Trophoblast cell (in vitro differentiated cells and primary cell): ENCODE measurements around the gene SLCO2A1.

ENCODE experiments used
- DNase-seq, 2 donors: peaks; one replicate each; pipeline ENCODE4 v3.0.0-alpha.2; 2016
- H2AFZ ChIP-seq: 2 replicates; pipeline ENCODE4 v1.6.1; 2013; ENCODE audit warnings: low read length, moderate library complexity, mild to moderate bottlenecking; ENCODE audit not compliant: insufficient read depth, poor library complexity
- H2AK5ac ChIP-seq: 2 replicates; pipeline ENCODE4 v1.6.1; 2013; ENCODE audit warnings: mild to moderate bottlenecking, low read length
- H2BK120ac ChIP-seq: 2 replicates; pipeline ENCODE4 v1.6.1; 2013; ENCODE audit warnings: low read length, mild to moderate bottlenecking, moderate library complexity; ENCODE audit not compliant: insufficient read depth, poor library complexity
- H2BK12ac ChIP-seq: 2 replicates; pipeline ENCODE4 v1.6.1; 2013; ENCODE audit warnings: mild to moderate bottlenecking, low read length, moderate library complexity
- H2BK5ac ChIP-seq: 2 replicates; pipeline ENCODE4 v1.6.1; 2013; ENCODE audit warnings: low read length, low read depth, moderate library complexity, mild to moderate bottlenecking; ENCODE audit not compliant: poor library complexity
- H3K14ac ChIP-seq: 2 replicates; pipeline ENCODE4 v1.6.1; 2013; ENCODE audit warnings: mild to moderate bottlenecking, low read length
- H3K18ac ChIP-seq: 2 replicates; pipeline ENCODE4 v1.6.1; 2013; ENCODE audit warnings: mild to moderate bottlenecking, low read length
- H3K23ac ChIP-seq: 2 replicates; pipeline ENCODE4 v1.6.1; 2013; ENCODE audit warnings: low read length
- H3K27ac ChIP-seq: 2 replicates; pipeline ENCODE4 v1.5.1; 2013; ENCODE audit warnings: low read depth, mild to moderate bottlenecking, inconsistent platforms, low read length, moderate library complexity
- H3K27me3 ChIP-seq: 2 replicates; pipeline ENCODE4 v1.6.1; 2013; ENCODE audit warnings: inconsistent platforms, mild to moderate bottlenecking, low read length, moderate library complexity; ENCODE audit not compliant: insufficient read depth
- H3K36me3 ChIP-seq, 2 experiments: 1 replicate in 1 of 2; 2 replicates in 1 of 2; pipeline ENCODE4 v1.6.1; 2013; ENCODE audit warnings: low read length in 2 of 2, mild to moderate bottlenecking in 2 of 2, moderate library complexity in 1 of 2; ENCODE audit not compliant: insufficient read depth in 2 of 2, control insufficient read depth in 1 of 2
- H3K4ac ChIP-seq: 2 replicates; pipeline ENCODE4 v1.6.1; 2013; ENCODE audit warnings: low read depth, mild to moderate bottlenecking, low read length, moderate library complexity
- H3K4me1 ChIP-seq, 2 experiments: 1 replicate in 1 of 2; 2 replicates in 1 of 2; pipeline ENCODE4 v1.6.1; 2013; ENCODE audit warnings: low read length in 2 of 2, mild to moderate bottlenecking in 2 of 2, moderate library complexity in 1 of 2; ENCODE audit not compliant: insufficient read depth in 2 of 2, control insufficient read depth in 1 of 2
- H3K4me2 ChIP-seq: 2 replicates; pipeline ENCODE4 v1.6.1; 2013; ENCODE audit warnings: inconsistent platforms, mild to moderate bottlenecking, low read length, moderate library complexity
- H3K4me3 ChIP-seq: 2 replicates; pipeline ENCODE4 v1.5.1; 2013; ENCODE audit warnings: mild to moderate bottlenecking, low read depth, low read length, inconsistent platforms
- H3K79me1 ChIP-seq: one replicate; pipeline ENCODE4 v1.6.1; 2013; ENCODE audit warnings: low read length
- H3K79me2 ChIP-seq: 2 replicates; pipeline ENCODE4 v1.6.1; 2013; ENCODE audit warnings: low read length, mild to moderate bottlenecking; ENCODE audit not compliant: control insufficient read depth, insufficient read depth, poor library complexity
- H3K9ac ChIP-seq: 2 replicates; pipeline ENCODE4 v1.6.1; 2013; ENCODE audit warnings: mild to moderate bottlenecking, low read length
- H3K9me3 ChIP-seq: 2 replicates; pipeline ENCODE4 v1.6.1; 2013; ENCODE audit warnings: low read depth, mild to moderate bottlenecking, control low read depth, inconsistent platforms, low read length; ENCODE audit not compliant: insufficient read depth
- H4K12ac ChIP-seq: 2 replicates; pipeline ENCODE4 v1.6.1; 2013; ENCODE audit warnings: low read depth, mild to moderate bottlenecking, low read length, moderate library complexity
- H4K8ac ChIP-seq: 2 replicates; pipeline ENCODE4 v1.6.1; 2013; ENCODE audit warnings: low read depth, mild to moderate bottlenecking, low read length, moderate library complexity
- H4K91ac ChIP-seq: one replicate; pipeline ENCODE4 v1.6.1; 2013; ENCODE audit warnings: low read depth, mild to moderate bottlenecking, low read length, moderate library complexity
- WGBS: extraction: QIAGEN DNeasy Blood & Tissue Kit; methylation state at CpG from one replicate; pipeline ENCODE4 v1.1.7; 2013; ENCODE audit warnings: missing lambda C conversion rate; ENCODE audit not compliant: insufficient read length, insufficient coverage; ENCODE audit errors: extremely low coverage; 5-methylcytosine and 5-hydroxymethylcytosine counted together

Gene SLCO2A1

GRCh38 chr3:134033315-134033996 is 3.7 kb upstream of the SLCO2A1 start:
- no peak overlapping the region for H3K9ac ChIP-seq
- peaks cover 24 to 25% of the 10 kb centered on the region in 2 experiments for H3K4me1 ChIP-seq
- H2AFZ ChIP-seq, result no peak overlapping the region
- no peak overlapping the region for H3K23ac ChIP-seq
- H2BK5ac ChIP-seq, result no peak overlapping the region
- H4K91ac ChIP-seq, result no peak overlapping the region
- H3K79me1 ChIP-seq, result peaks cover 32% of the 10 kb centered on the region
- no peak overlapping the region for H3K14ac ChIP-seq
- H3K27ac ChIP-seq, result no peak overlapping the region
- peaks cover 12% of the 10 kb centered on the region for H3K79me2 ChIP-seq
- H2AK5ac ChIP-seq, result peak overlapping the region; percentile 40
- H2BK120ac ChIP-seq, result no peak overlapping the region
- H2BK12ac ChIP-seq, result no peak overlapping the region
- no peak for DNase-seq
- H3K4me2 ChIP-seq, result no peak overlapping the region
- H3K36me3 ChIP-seq, result no peaks in the 10 kb centered on the region
- H3K18ac ChIP-seq, result no peak overlapping the region
- H3K27me3 ChIP-seq, result no peaks in the 10 kb centered on the region
- no peak overlapping the region for H3K4ac ChIP-seq
- WGBS, result no CpG with 5 or more reads among the region's 8 CpGs
- no peak overlapping the region for H4K12ac ChIP-seq
- no peak overlapping the region for H3K4me3 ChIP-seq
- H4K8ac ChIP-seq, result no peak overlapping the region
- peaks cover 8% of the 10 kb centered on the region for H3K9me3 ChIP-seq

- no peak overlapping the region for H3K4ac ChIP-seq
- DNase-seq, result peak in 1 of 2 donors; percentile 61
- no peak overlapping the region for H3K4me3 ChIP-seq
- H4K12ac ChIP-seq, result no peak overlapping the region
- peaks cover 14% of the 10 kb centered on the region for H3K79me2 ChIP-seq
- peaks cover 36% of the 10 kb centered on the region for H3K79me1 ChIP-seq
- H3K27me3 ChIP-seq, result no peaks in the 10 kb centered on the region
- H2AK5ac ChIP-seq, result peak overlapping the region; percentile 67
- no peak overlapping the region for H3K27ac ChIP-seq
- H3K9ac ChIP-seq, result no peak overlapping the region
- H2BK5ac ChIP-seq, result no peak overlapping the region
- H3K23ac ChIP-seq, result no peak overlapping the region
- H3K36me3 ChIP-seq, result no peaks in the 10 kb centered on the region
- peaks cover 23 to 24% of the 10 kb centered on the region in 2 experiments for H3K4me1 ChIP-seq
- peaks cover 4% of the 10 kb centered on the region for H3K9me3 ChIP-seq
- peak overlapping the region; percentile 42 for H3K18ac ChIP-seq
- H3K14ac ChIP-seq, result peak overlapping the region; percentile 59
- no peak overlapping the region for H2AFZ ChIP-seq
- no peak overlapping the region for H4K8ac ChIP-seq
- H2BK120ac ChIP-seq, result no peak overlapping the region
- H2BK12ac ChIP-seq, result peak overlapping the region; percentile 52
- H3K4me2 ChIP-seq, result no peak overlapping the region
- H4K91ac ChIP-seq, result peak overlapping the region; percentile 55
- WGBS, result no CpG with 5 or more reads among the region's 4 CpGs
Observed at GRCh38 chr3:134031348-134031915, 1.7 kb upstream of the SLCO2A1 start.

GRCh38 chr3:134030379-134031347 is 938 bp upstream of the SLCO2A1 start:
- Histone ChIP-seq H3K9ac (no peak overlapping the region), H3K18ac (peak overlapping the region; percentile 81), H3K9me3 (no peaks in the 10 kb centered on the region), H4K8ac (peak overlapping the region; percentile 76), H2BK5ac (peak overlapping the region; percentile 71), H3K14ac (peak overlapping the region; percentile 80), H3K4ac (peak overlapping the region; percentile 66), H4K12ac (peak overlapping the region; percentile 70), H2AFZ (peak overlapping the region; percentile 43), H3K4me1 (peaks cover 18 to 22% of the 10 kb centered on the region in 2 experiments), H3K23ac (no peak overlapping the region), H3K4me2 (peak overlapping the region; percentile 79), H3K79me2 (peaks cover 14% of the 10 kb centered on the region), H2BK120ac (peak overlapping the region; percentile 69), H2BK12ac (peak overlapping the region; percentile 87), H3K4me3 (peak overlapping the region; percentile 55), H3K27ac (peak overlapping the region; percentile 53), H3K27me3 (no peaks in the 10 kb centered on the region), H4K91ac (peak overlapping the region; percentile 93), H3K36me3 (no peaks in the 10 kb centered on the region), H3K79me1 (peaks cover 29% of the 10 kb centered on the region), H2AK5ac (peak overlapping the region; percentile 67)
- peak in 1 of 2 donors; percentile 43 for DNase-seq
- WGBS, result no CpG with 5 or more reads among the region's 16 CpGs

- peaks cover 14% of the 10 kb centered on the region for H3K79me2 ChIP-seq
- H4K8ac ChIP-seq, result peak overlapping the region; percentile 3
- peak overlapping the region; percentile 76 for H3K27ac ChIP-seq
- H3K23ac ChIP-seq, result peak overlapping the region; percentile 55
- no peaks in the 10 kb centered on the region for H3K9me3 ChIP-seq
- H3K4ac ChIP-seq, result peak overlapping the region; percentile 78
- peak overlapping the region; percentile 95 for H4K91ac ChIP-seq
- peak overlapping the region; percentile 53 for H2BK5ac ChIP-seq
- H3K4me3 ChIP-seq, result peak overlapping the region; percentile 99
- H2BK120ac ChIP-seq, result peak overlapping the region; percentile 90
- peaks cover 17 to 23% of the 10 kb centered on the region in 2 experiments for H3K4me1 ChIP-seq
- DNase-seq, result peak in 1 of 2 donors; percentile 33
- H3K79me1 ChIP-seq, result peaks cover 26% of the 10 kb centered on the region
- peak overlapping the region; percentile 92 for H3K9ac ChIP-seq
- H3K14ac ChIP-seq, result peak overlapping the region; percentile 96
- no peaks in the 10 kb centered on the region for H3K27me3 ChIP-seq
- WGBS, result no CpG with 5 or more reads among the region's 43 CpGs
- peak overlapping the region; percentile 74 for H2BK12ac ChIP-seq
- peak overlapping the region; percentile 79 for H3K4me2 ChIP-seq
- H4K12ac ChIP-seq, result peak overlapping the region; percentile 35
- peak overlapping the region; percentile 57 for H2AFZ ChIP-seq
- H3K18ac ChIP-seq, result peak overlapping the region; percentile 100
- peaks cover 1 to 2% of the 10 kb centered on the region in 2 experiments for H3K36me3 ChIP-seq
- H2AK5ac ChIP-seq, result no peak overlapping the region
Observed at GRCh38 chr3:134029256-134029733, 430 bp downstream of the SLCO2A1 start.
